ENCODE data around the gene RFX1.

DNA sequence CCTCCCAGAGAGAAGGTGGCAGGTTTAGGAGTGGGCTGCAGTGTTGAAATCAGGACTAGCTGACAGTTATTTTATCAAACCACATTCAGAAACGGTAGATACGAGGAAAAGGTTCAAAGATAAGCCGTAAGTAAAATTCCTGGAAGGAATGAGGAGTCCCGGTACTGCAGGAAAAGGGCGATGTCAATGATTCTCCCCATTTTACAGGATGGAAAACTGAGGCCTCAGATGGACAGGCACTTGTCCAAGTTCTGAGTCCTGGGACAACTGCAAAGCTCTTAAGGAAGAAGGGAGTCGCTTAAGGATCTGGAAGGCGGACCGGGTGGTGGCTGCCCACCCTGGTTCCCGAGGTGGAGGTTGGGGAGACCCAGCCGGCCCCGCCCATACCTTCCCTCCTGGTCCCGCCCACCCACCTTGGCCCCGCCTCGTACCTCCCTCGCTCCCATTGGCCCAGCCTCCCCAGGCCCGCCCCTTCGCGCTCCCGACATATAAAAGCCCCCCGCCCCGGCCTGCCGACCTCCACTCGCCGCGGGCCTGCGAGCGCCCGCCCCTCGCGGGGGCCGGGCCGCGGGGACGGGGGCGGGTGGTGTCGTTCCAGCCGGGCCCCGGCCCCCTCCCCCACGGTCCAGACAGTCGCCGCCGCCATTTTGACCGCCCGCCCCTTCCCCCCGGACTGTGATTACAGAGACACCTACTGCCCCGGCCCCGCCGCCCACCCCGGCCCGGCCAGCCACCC is 603 bp downstream of the RFX1 start:
- TF ChIP-seq YY1 (IDR thresholded peaks at IDR 0.05; ENCODE audit: insufficient read depth, insufficient read length) (no peak), SUZ12 (IDR thresholded peaks at IDR 0.05; ENCODE audit: extremely low read depth, insufficient read depth, insufficient read length) (no peak), ZNF274 (IDR thresholded peaks at IDR 0.05; ENCODE audit: low read depth, low read length) (no peak)
